DOHH2 (cell line): ENCODE measurements around the gene EPHB1.

Experiments
- H3F3A ChIP-seq: fragments of 200-600 bp; sonication (generic), shearing (Covaris generic); 2 replicates; pipeline ENCODE4 v1.6.0; 2016; ENCODE audit warnings: antibody characterized with exemption, mild to moderate bottlenecking; ENCODE audit not compliant: control insufficient read depth, insufficient read depth
- H3K27ac ChIP-seq: fragments of 200-600 bp; sonication (generic); 2 replicates; pipeline ENCODE4 v1.5.1; 2014; ENCODE audit warnings: low read depth, mild to moderate bottlenecking, low read length, moderate library complexity
- H3K27me3 ChIP-seq: fragments of 200-600 bp; sonication (generic); 2 replicates; pipeline ENCODE4 v1.6.1; 2014; ENCODE audit warnings: mild to moderate bottlenecking, low read length, mixed read lengths; ENCODE audit not compliant: control insufficient read depth
- H3K36me3 ChIP-seq: fragments of 200-600 bp; sonication (generic); 2 replicates; pipeline ENCODE4 v1.6.1; 2014; ENCODE audit warnings: mild to moderate bottlenecking, low read length, moderate library complexity, mixed read lengths; ENCODE audit not compliant: control insufficient read depth
- H3K4me1 ChIP-seq: fragments of 200-600 bp; sonication (generic); 2 replicates; pipeline ENCODE4 v1.6.1; 2014; ENCODE audit warnings: mild to moderate bottlenecking, low read length, mixed read lengths; ENCODE audit not compliant: control insufficient read depth
- H3K4me2 ChIP-seq: fragments of 200-600 bp; sonication (generic); 2 replicates; pipeline ENCODE4 v1.6.0; 2014; ENCODE audit warnings: mild to moderate bottlenecking, low read length, moderate library complexity
- H3K4me3 ChIP-seq: fragments of 200-600 bp; sonication (generic); 2 replicates; pipeline ENCODE4 v1.5.1; 2014; ENCODE audit warnings: mild to moderate bottlenecking, low read length, mixed read lengths
- H3K79me2 ChIP-seq: fragments of 200-600 bp; sonication (generic); 2 replicates; pipeline ENCODE4 v1.6.1; 2014; ENCODE audit warnings: mild to moderate bottlenecking, low read length, mixed read lengths; ENCODE audit not compliant: control insufficient read depth
- H3K9me2 ChIP-seq: fragments of 200-600 bp; sonication (generic); replicated peaks from 2 replicates; pipeline ENCODE4 v1.6.1; 2014; ENCODE audit warnings: mild to moderate bottlenecking, low read length, mixed read lengths; ENCODE audit not compliant: control insufficient read depth
- H3K9me3 ChIP-seq: fragments of 200-600 bp; sonication (generic); 2 replicates; pipeline ENCODE4 v1.6.1; 2014; ENCODE audit warnings: antibody characterized with exemption, low read length, mixed read lengths; ENCODE audit not compliant: control insufficient read depth, insufficient read depth
- H4K20me1 ChIP-seq: fragments of 200-600 bp; sonication (generic); 2 replicates; pipeline ENCODE4 v1.6.0; 2014; ENCODE audit warnings: low read depth, mild to moderate bottlenecking, antibody characterized with exemption, low read length, moderate library complexity; ENCODE audit not compliant: control insufficient read depth, insufficient read depth
- EZH2phosphoT487 ChIP-seq: fragments of 200-600 bp; sonication (generic); IDR thresholded peaks from 2 replicates; pipeline ENCODE4 v1.6.1; 2017; ENCODE audit warnings: borderline replicate concordance, mild to moderate bottlenecking, antibody characterized with exemption, low read length, moderate library complexity, mixed read lengths
- TF ChIP-seq, protein P1 (sequence below): fragments of 200-600 bp; sonication (generic); IDR thresholded peaks from one replicate; pipeline ENCODE4 v1.5.1; 2014; ENCODE audit warnings: antibody characterized with exemption, mild to moderate bottlenecking, low read depth, low read length; ENCODE audit not compliant: poor library complexity, severe bottlenecking

EPHB1 gene

DNA sequence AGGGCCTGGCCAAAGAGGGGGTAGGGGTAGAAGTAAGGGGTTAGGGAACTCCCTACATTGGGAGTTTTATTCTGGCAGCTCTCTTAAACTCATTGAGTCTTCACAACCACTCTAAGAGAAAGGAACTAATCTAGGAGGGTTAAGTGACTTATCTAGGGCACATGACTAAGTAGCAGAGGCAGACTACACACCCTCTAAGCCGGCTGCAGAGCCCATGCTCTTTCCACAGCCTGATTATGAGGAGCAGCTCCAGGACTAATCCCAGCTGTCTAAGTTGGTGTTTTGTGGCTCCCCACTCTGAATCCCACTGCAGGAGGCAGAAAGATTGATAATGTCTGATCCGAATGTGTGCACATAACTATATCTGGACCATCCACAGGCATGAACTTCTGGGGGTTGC, 374.6 kb downstream of the EPHB1 start:
- Histone ChIP-seq H3K36me3 (no peaks in the 10 kb centered on the region), H3K79me2 (no peaks in the 10 kb centered on the region), H3K27ac (no peak overlapping the region), H3K27me3 (no peaks in the 10 kb centered on the region), H3K9me2 (no peaks in the 10 kb centered on the region), H4K20me1 (no peaks in the 10 kb centered on the region), H3F3A (no peaks in the 10 kb centered on the region), H3K4me2 (no peak overlapping the region), H3K9me3 (no peaks in the 10 kb centered on the region), H3K4me1 (no peaks in the 10 kb centered on the region), H3K4me3 (no peak overlapping the region)
- TF ChIP-seq, protein P1, sequence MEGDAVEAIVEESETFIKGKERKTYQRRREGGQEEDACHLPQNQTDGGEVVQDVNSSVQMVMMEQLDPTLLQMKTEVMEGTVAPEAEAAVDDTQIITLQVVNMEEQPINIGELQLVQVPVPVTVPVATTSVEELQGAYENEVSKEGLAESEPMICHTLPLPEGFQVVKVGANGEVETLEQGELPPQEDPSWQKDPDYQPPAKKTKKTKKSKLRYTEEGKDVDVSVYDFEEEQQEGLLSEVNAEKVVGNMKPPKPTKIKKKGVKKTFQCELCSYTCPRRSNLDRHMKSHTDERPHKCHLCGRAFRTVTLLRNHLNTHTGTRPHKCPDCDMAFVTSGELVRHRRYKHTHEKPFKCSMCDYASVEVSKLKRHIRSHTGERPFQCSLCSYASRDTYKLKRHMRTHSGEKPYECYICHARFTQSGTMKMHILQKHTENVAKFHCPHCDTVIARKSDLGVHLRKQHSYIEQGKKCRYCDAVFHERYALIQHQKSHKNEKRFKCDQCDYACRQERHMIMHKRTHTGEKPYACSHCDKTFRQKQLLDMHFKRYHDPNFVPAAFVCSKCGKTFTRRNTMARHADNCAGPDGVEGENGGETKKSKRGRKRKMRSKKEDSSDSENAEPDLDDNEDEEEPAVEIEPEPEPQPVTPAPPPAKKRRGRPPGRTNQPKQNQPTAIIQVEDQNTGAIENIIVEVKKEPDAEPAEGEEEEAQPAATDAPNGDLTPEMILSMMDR, result no peak
- TF ChIP-seq EZH2phosphoT487, result no peak

DNA sequence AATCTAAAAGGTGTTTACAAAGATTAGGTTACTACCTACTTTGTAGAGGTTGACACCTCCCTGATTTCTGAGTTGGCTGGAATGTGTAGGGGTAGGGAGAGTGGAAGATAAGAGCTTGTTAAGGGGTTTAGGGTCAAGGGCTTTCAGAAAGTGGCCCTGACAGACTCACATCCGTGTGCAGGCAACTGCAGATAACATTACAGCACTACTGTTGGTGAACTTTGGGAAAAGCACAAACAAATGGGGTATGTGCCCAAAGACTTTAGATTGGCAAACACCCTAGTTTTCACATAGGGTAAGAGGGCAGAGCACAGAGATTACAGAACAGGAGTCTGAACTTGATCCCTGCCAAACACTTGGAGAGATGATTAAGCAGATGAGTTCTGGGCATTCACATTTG, 375.7 kb downstream of the EPHB1 start:
- Histone ChIP-seq H3K27me3 (no peaks in the 10 kb centered on the region), H3K4me2 (no peak overlapping the region), H3K36me3 (no peaks in the 10 kb centered on the region), H3K9me3 (no peaks in the 10 kb centered on the region), H3K9me2 (no peaks in the 10 kb centered on the region), H3K79me2 (no peaks in the 10 kb centered on the region), H3K4me3 (no peak overlapping the region), H3K4me1 (no peaks in the 10 kb centered on the region), H3F3A (no peaks in the 10 kb centered on the region), H4K20me1 (no peaks in the 10 kb centered on the region), H3K27ac (no peak overlapping the region)
- TF ChIP-seq, protein P1, result no peak
- TF ChIP-seq EZH2phosphoT487, result no peak

DNA sequence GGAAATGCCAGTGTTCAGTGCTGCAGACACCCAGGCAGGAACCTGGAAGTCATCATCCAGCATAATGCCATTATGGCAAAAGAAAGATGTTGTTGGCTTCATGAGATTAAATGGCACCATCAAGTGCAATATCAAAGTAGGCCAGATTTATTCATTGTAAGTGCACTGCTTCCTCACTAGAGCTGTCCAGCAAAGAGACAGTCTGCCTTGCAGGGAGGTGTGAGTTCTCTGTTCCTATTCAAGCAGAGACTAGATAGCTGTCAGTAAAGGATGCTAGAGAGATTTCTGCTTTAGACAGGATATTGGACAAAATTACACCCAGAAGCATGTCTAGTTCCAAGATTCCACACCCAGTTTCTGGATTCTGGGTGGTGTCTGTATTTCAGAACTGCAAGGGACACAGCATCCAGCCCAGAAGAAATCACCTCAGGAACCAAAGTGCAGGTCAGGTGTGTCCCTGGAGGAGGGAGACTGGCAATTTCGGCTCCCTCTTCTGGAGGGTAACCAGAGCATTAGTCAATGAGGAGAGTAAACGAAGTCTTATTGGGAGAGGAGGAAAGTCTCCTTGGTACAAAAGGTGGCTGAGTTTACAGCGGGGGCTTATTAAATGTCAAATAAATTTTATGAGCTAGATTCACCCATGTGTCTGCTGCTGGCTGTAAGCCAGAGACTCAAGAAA, 377.3 kb downstream of the EPHB1 start:
- Histone ChIP-seq H3K27ac (no peak overlapping the region), H3K4me2 (no peak overlapping the region), H3F3A (no peaks in the 10 kb centered on the region), H4K20me1 (no peaks in the 10 kb centered on the region), H3K4me1 (no peaks in the 10 kb centered on the region), H3K9me3 (no peaks in the 10 kb centered on the region), H3K9me2 (no peaks in the 10 kb centered on the region), H3K36me3 (no peaks in the 10 kb centered on the region), H3K4me3 (no peak overlapping the region), H3K79me2 (no peaks in the 10 kb centered on the region), H3K27me3 (no peaks in the 10 kb centered on the region)
- TF ChIP-seq EZH2phosphoT487, result no peak
- TF ChIP-seq, protein P1, result no peak
